ENCODE data around the gene VOPP1. TPM values are rescaled to one million over a fixed set of nuclear protein-coding genes. Genes with fewer than 3 reads are reported as not detected.

Gene VOPP1
- total and polyA plus RNA-seq, 9 of the 15 experiments (the other 6 are each of a cell fraction or from before 2014, with no cell fraction given), result 8.2 to 45.8 (median 31.2) TPM

DNA sequence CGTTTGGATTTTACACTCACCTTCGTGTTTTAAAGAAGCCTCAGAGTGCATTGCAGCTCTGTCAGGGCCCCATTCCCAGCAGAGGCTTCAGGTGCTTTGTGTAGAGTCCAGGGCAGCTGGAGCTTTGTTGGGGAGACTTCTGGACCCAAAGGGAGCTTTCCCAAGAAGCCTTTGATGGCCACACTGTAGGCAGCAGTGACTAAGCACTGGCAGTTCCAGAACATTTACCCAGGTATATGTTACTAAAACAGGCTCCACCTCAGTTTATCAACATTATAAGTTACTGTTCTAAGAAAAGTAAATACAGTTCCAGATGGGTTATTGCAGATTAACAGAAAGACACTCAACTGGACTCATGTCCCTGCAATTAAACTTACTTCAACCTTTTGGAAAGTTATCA lies 140.4 kb downstream of the VOPP1 start:
- Histone ChIP-seq H3K27me3 (ENCODE audit: control insufficient read depth in 2 of 2, insufficient read depth in 2 of 2, low read length in 2 of 2) (no peaks in the 10 kb centered on the region; a peak in 1 of 5 replicates), H3K4me1 (replicated peaks in 1 of 2; ENCODE audit: control insufficient read depth in 2 of 2, insufficient read depth in 2 of 2, low read length in 2 of 2) (no peaks in the 10 kb centered on the region), H2AFZ (ENCODE audit: low read depth, low read length) (no peak overlapping the region), H3K27ac (ENCODE audit: extremely low read depth, low read depth, low read length) (no peak overlapping the region), H3K9me1 (ENCODE audit: control insufficient read depth, insufficient read depth, low read length) (no peaks in the 10 kb centered on the region), H3K4me2 (ENCODE audit: insufficient read depth, low read length) (no peak overlapping the region), H3K36me3 (ENCODE audit: control insufficient read depth, insufficient read depth, low read length) (no peaks in the 10 kb centered on the region), H4K20me1 (replicated peaks; ENCODE audit: control insufficient read depth, insufficient read depth, low read length) (no peaks in the 10 kb centered on the region), H3K79me2 (ENCODE audit: control insufficient read depth, insufficient read depth, low read length) (no peaks in the 10 kb centered on the region), H3K9ac (ENCODE audit: insufficient read depth in 1 of 2, low read depth in 2 of 2, low read length in 2 of 2) (no peak overlapping the region), H3K4me3 (no peak overlapping the region), H3K9me3 (replicated peaks; ENCODE audit: control insufficient read depth, insufficient read depth, low read depth, low read length) (no peaks in the 10 kb centered on the region)
- in situ Hi-C loops (cut with MboI), result no loop called here
- ATAC-seq (no peak), DNase-seq (ENCODE audit: extremely low read depth in 1 of 4, low spot score in 3 of 4) (no peak), FAIRE-seq (no peak)
- 0% methylated on average over 2 of the region's 2 CpGs for WGBS (ENCODE audit: insufficient coverage, low coverage, missing lambda C conversion rate)
- ChIA-PET CTCF (ENCODE audit: low intra/inter-chr PET ratio) (no interaction called here), POLR2A (no interaction called here)
- intact Hi-C loops (cut with micrococcal nuclease), result loop anchor here (5.0 kb wide), 1 partner anchor 165 kb away; no protein-coding TSS in a partner anchor
- no TSS peak for BruUV-seq (replicated peaks)
- TF ChIP-seq E2F3 (CRISPR knock-in tag; IDR thresholded peaks at IDR 0.05) (no peak), HMG20B (CRISPR knock-in tag; IDR thresholded peaks at IDR 0.05) (no peak), MECOM (CRISPR knock-in tag; IDR thresholded peaks at IDR 0.05) (no peak), GABPB2 (CRISPR knock-in tag; conservative IDR thresholded peaks at IDR 0.05) (no peak), ADNP (tag; IDR thresholded peaks at IDR 0.05) (no peak), SUPT5H (IDR thresholded peaks at IDR 0.05) (no peak)
- TF ChIP-seq, protein P1, sequence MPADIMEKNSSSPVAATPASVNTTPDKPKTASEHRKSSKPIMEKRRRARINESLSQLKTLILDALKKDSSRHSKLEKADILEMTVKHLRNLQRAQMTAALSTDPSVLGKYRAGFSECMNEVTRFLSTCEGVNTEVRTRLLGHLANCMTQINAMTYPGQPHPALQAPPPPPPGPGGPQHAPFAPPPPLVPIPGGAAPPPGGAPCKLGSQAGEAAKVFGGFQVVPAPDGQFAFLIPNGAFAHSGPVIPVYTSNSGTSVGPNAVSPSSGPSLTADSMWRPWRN (IDR thresholded peaks at IDR 0.05; ENCODE audit: low read depth), result no peak
- TF ChIP-seq, protein P2, sequence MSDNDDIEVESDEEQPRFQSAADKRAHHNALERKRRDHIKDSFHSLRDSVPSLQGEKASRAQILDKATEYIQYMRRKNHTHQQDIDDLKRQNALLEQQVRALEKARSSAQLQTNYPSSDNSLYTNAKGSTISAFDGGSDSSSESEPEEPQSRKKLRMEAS (CRISPR knock-in tag; IDR thresholded peaks at IDR 0.05), result no peak
